HG03097 (cell line): Measurements from ENCODE around the gene GABBR2.

Experiments
- ATAC-seq: cut with Tn5 transposase; IDR thresholded peaks from one replicate; pipeline ENCODE4 v1.9.1; 2021; ENCODE audit not compliant: unreplicated experiment, low FRiP score

The GABBR2 gene

DNA sequence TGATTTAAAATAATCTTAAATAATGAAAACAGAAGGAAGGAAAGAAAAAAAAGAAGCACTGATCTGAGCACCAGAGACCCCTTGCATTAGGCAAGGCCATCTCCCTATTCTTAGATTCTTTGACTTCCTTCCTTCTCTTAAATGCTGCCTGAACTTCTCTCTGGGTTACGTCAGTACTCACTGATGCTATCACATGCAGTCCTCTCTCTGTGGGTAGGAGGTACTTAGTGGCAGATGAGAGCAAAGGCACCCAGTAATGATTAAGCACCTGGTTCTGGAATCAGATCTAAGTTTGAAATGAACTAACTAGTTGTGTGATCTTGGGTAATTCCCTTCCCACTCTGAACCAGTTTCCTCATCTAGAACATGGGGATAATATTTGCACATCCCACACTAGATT lies 343.0 kb downstream of the GABBR2 start:
- no peak for ATAC-seq

DNA sequence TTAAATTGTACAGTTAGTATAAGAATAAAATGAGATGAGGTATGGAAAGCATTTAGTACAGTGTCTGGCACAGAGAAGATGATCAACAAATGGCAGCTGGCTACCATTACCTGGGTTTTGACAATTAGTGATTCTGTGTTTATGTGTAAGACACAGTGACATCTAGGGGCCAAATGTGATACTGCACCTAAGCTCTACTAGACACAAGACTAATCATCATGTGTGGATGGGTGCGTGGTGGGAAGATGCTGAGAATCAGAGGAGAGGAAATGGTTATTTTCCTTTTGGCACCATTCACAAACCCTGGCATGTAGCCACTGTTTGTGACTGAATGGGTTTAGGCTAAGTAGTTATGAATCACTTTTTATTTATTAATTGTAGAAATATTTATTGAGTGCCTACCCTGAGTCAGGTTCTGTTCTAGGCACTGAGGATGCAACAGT lies 343.5 kb downstream of the GABBR2 start:
- no peak for ATAC-seq

DNA sequence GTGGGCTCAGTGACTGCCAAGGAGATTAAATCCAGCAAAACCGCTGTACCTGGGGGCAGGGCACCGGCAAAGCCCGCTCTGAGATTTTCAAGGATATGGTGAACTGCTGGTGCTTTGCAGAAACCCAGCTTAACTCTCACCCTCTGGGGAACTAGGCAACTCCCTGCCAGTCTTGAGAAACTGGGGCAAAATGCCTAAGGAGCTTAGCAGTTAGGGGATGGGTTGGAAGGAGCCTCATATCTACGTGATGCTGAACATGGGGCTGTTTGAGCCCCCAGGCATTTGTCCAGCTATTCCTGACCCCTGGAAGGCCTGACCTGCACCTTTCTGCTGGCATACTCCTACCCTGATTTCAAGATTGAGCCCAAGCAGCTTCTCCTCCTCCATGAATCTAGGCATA lies 344.6 kb downstream of the GABBR2 start:
- ATAC-seq = no peak

DNA sequence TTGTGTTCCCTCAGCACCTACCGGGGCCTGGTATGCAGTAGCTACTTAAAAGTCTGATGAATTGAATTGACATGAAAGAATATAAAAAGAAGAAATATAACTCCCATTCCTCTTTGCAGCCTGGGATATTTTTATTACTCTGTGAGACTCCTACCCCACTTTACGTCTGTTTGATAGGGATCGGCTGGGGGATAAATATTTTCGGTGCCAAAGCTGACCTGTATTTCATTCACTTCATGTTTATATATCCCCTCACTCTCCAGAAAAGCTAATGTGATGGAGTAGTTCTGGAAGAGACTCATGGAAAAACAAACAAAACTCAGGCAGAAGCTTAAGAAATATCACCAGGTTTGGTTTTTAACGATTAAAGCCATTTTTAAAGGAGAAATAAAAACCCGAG lies 345.1 kb downstream of the GABBR2 start:
- ATAC-seq = no peak

DNA sequence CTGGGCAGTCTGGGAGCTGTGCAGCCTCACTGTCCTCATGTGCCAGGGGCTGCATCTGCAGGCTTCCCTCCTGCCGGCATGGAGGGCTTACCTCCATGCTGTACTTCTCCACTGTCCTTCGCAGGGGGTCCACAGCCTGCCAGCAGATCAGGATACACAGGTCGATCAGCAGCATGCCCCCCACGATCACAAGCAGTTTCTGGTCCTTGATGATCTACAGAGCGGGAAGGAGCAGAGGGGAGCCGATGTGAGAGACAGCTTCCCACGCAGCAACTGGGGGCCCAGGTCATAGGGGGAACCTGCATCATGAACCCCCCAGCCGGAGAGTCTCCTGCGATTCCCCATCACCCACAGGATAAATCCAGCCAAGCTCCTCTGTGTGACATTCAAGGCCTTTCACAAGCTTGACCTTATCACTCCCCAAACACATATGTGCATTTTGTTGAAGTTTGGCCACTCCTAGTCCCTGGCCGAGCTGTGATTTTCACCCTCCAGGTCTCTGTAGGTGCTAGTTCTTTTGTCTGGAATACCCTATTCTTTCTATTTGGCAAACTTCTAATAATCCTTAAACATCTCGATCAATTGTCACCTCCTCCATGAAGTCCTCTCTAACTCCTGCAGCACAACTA lies 346.0 kb downstream of the GABBR2 start:
- no peak for ATAC-seq

DNA sequence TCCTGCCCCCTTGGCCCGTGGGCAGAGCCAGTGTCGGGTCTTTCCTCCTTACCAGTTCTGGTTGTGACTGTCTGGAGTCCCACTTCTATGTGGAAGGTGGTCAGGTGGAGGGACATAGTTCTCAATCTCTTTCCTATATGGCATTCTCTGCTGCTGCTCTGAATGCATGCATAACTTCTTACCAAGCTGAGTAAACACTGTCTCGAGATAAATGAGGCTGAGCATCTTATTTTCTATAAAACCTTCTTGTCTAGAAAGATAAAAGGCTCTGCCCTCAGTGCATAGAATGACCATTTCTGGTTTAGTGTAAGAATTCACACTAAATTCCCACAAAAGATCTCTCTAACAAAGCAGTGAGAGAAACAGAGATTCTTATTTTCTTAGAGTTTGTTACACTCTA lies 347.1 kb downstream of the GABBR2 start:
- ATAC-seq = no peak

DNA sequence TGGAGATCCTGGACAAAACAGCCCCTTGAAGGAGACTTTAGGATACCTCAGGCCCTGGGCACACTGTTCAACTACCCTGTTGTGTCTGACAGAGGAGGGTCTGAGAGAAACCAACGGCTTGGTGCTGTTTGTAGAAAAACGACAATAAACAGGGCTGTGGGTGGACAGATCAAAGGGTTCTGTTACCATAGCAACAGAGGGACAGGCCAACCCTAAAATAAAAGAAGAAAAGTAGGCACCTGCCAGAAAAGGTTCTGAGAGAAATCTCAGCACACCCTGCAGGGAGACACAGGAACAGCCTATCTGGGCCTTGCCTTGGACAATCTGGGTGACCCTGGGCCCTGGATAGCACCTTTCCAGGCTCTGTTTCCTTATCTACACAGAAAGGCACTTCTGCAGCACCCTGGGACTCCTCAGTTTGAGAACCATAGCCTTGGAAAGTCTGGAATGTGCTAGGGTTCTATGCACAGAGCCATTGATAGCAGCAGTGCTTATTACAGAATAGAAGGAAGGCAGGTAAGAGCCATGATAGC lies 348.5 kb downstream of the GABBR2 start:
- ATAC-seq = no peak

DNA sequence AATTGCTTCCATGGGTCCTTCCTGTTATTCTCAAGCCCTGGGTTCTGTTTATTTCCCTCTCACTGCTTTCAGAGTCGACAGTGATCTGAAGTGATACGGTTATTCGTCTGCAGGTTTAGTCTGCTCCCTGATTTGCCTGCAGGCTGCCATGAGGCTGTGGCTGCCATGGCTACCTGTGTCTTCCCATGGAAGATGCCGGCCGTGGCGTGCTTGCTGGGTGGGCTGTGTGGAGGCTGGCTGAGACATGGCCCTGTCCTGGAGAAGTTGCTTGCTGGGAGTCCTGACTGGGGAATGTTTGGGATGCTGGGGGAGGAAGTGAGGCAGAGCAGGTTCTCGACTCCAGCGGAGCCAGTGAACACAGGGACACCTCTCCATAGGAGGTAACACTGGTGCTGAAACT lies 349.2 kb downstream of the GABBR2 start:
- no peak for ATAC-seq

DNA sequence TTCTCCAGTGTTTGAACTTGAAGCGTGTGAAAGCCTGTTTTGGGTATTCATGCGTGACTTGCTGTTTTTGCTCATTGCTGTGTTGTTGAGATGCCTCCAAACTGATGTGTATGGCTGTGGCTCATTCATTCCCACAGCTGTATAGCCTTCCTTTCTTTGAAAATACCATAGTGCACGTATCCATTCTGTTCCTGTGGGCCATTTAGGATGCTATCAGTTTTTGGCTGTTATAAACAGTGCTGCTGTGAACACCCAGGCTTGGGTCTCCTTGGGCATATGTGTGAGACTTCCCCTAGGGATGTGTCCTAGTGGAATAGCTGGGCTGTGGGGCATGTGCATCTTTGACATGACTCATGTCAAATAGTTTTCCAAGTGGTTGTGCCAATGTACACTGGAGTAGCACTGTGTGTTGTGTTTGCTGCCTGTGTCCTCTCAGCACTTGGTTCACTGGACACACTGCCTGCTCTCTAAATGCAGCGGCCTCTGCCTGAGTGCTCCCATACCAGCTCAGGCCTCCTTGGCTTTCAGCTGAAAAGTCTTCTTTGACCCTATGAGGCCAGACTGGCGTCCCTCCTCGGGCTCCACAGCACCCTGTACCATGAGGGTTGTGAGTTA lies 350.7 kb downstream of the GABBR2 start:
- no peak for ATAC-seq

DNA sequence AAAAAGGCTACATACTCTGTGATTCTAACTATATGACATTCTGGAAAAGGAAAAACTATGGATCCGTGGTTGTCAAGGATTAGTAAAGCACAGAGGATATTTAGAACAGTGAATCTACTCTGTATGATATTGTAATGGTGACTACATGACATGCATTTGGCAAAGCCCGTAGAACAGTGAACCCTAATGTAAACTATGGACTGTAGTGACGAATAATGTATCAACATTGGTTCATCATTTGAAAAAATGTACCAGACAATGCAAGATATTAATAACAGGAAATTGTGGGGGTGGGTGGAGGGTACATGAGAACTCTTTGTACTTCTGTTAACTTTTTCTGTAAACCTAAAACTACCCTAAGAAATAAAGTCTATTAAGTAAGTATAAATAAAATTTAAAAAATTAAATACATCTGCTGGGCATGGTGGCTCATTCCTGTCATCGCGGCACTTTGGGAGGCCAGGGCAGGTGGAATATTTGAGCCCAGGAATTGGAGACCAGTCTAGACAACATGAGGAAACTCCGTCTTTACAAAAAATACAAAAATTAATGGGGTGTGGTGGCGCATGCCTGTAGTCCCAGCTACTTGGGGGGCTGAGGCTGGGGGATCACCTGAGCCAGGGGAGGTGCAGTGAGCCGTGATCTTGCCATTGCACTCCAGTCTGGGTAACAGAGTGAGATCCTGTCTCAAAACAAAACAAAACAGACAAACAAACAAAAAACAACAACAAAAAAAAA lies 351.6 kb downstream of the GABBR2 start:
- ATAC-seq = no peak

DNA sequence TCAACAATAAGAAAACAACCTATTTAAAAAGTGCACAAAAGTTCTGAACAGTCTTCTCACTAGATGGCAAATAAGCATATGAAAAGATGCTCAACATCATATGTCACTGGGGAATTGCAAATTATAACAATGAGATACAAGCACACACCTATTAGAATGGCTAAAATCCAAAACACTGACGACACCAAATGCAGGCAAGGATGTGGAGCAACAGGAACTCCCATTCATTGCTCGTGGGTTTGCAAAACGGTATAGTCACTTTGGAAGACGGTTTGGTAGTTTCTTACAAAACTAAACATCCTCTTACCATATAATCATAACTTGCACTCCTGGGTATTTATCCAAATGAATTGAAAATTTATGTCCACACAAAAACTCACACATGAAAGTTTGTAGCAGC lies 352.4 kb downstream of the GABBR2 start:
- ATAC-seq = no peak

DNA sequence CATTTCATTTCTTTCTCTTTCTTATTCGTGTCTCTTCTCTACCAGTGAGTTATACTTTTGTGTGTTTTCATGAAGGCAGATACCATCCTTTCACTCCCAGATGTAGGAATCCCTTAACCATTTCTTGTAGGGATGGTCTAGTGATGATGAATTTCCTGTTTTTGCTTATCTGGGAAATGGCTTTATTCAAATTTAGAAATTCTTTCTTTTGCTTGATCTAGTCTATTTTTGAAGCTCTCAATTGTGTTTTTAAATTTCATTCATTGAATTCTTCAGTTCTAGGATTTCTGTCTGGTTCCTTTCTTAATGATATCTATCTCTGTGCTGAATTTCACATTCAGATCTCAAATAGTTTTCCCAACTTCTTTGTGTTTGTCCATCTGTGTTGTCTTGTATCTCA lies 357.4 kb downstream of the GABBR2 start:
- ATAC-seq = no peak

DNA sequence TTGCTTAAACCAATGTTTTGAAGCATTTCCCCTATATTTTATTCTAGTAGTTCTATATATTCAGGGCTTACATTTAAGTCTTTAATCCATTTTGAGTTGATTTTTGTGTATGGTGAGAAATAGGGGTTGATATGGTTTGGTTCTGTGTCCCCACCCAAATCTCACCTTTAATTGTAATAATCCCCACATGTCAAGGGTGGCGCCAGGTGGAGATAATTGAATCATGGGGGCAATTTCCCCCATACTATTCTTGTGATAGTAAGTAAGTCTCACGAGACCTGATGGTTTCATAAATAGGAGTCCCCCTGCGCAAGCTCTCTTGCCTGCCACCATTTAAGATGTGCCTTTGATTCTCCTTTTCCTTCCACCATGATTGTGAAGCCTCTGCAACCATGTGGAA lies 361.1 kb downstream of the GABBR2 start:
- ATAC-seq = no peak

DNA sequence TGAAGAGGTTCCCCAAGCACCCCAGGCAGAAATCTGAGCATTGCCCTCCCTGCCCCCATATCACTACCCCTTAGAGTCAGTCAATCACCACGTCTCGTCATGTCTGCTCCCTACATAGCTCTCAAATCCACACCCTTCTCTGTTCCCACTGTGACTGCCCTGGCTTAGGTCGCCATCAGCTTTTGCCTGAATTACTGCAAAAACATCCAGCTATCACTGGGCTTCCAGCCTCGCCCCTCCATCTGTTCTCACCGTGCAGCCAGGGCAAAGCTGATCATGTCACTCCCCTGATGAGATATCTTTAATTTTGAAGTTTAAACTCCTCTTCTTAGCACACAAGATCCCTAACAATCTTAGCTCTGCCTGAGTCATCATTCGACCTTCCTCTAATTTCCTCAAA lies 363.7 kb downstream of the GABBR2 start:
- no peak for ATAC-seq

DNA sequence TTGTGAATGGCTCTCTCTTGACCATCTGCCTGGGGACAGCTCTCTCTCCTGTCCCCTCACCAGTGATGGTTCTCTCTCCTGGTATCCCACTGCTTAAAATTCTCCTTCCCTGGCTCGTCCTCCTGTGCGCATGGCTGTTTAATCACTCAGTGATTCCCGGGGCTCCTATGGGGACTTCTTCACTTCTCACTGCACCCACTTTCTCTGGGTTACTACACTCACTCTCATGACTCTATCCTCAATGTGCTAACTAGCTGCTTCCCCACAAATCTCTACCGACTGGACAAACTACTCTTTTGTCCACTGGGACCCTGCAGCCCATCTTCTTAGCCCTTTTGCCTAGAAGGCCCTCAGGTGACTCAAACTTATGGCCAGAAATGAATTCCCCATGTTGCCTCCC lies 364.2 kb downstream of the GABBR2 start:
- no peak for ATAC-seq

DNA sequence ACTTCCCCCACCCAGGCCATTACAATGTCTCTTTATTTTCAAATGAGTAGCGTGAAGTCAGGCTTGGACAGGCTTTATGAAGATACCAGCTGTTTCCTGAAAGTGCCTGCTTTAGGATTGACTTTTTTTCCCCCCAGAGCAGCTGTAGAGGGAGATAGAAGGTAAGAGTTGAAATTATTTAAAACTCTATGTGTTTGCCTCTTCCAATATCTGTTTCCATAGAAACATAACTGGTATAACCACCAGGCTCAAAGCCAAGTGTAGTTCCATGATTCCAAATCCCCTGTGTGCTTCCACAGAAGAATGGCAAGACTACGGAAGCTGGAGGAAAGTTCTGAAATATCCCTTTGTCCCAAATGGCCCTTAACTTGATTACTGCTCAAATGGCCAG lies 365.9 kb downstream of the GABBR2 start:
- ATAC-seq = no peak

DNA sequence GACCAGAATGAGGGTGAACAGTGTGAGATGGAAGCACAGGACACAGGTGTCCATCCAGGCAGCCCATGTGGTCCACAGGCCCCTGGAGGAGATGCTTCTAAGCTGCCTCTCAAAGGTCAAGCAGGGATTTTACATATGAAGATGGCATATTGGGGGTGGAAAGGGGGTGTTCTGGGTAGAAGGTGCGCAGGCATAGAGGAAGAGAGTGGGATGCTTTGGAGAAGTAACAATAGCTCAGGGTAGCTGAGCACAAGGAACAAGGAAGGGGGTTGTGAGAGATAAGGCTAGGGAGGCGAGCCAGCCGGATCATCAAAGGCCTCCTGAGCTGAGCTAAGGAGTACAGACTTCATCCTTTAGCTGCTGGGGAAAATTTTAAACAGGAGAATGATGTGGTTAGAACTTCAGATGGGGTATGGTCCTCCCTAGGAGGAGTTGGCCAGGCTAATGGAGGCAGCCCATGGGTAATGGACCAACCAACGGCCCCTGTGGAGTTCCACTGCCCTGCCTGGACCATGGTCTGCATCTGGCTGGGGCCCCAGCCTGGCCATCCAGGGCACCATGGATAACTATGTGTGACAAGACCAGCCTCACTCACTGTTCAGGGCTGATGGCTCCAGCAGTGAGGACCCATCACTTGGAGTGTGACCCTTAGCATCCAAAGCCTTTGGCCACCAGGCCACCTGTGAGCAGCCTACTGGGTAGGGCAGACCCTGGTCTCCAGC lies 366.5 kb downstream of the GABBR2 start:
- no peak for ATAC-seq

DNA sequence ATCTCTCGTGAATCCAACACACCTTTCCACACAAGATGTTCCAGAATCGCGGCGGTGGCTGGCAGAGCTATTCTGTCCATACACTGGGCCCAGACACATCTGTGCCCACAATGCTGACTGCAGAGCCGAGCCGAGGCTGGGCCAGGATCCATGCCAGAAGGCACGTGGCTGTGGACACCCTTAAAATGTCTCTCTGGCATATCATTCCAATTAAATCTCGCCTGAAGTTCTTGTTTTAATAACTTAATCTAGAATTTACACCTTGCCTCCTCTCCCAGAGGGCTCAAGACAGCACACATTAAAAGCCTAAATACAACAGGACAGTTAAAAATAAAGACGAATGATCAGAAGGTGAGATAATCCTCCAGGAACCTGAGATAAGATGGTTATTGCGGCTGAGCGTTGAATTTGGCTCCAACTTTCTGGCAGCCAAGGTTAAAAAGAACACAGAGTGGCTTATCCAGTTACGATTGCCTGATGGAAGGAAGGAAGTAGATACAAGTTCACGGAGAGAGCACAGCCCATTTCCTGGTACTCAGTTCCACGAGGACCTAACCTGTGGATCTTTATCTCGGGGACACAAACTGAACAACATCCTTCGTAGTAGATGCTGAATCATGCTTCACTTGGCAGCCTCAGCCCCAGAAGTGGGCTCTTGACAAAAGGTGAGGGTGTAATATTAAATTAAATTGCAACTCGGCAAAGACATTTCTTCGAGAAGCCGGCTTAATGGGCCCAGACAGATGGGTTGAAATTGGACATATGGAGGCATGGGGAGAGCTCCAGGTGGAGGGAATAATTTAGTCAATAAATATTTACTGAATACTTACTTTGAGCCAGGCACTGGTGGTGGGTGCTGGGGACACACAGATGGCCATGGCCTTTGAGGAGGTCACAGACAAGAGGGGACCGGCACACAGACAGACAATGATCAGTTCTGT lies 367.3 kb downstream of the GABBR2 start:
- ATAC-seq = no peak

DNA sequence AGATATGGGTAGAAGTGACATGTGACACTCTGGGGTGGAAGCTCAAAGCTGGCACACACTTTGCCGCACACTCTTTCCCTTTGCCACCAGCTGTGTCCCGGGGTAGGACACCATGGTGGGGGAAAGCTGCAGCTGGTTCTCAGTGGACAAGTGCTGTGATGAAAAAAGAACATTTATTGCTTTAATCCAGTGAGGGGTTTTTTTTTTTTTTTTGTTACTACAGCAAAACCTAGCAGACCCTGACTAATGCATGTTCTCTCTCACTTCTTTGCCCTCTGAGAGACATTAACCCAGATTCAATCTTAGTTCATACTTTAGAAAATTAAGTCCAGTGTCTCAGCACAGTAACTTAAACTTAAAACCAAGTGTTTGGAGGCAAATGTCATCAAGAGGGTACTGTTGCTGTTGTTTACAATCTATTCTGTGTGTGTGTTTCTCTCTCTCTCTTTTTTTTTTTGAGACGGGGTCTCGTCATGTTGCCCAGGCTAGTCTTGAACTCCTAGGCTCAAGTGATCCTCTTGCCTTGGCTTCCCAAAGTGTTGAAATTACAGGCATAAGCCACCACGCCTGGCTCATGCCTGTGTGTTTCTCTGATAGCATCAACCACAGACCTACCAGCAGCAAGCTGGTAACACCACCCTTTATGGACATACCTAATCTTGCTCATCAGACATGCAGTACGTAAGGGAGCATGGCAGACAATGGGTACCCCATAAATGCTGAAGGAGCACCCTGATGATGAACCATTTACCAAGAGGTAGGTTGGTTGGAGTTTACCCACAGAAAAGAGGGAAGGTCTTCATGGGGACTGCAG lies 368.5 kb downstream of the GABBR2 start:
- ATAC-seq = no peak
